Mesenteric fat pad (tissue), 1 donor: ENCODE results near the gene KAZN. TPM values are rescaled to one million over a fixed set of nuclear protein-coding genes. Genes with fewer than 3 reads are reported as not detected.

Experiments
- DNase-seq: peaks from one replicate; pipeline ENCODE4 v3.0.0-alpha.2; 2020; ENCODE audit warnings: low spot score
- total RNA-seq: library from RNA; stranded (reverse); fragmentation: NEBNext Ultra II Directional; extraction: Animal tissue kit (Norgen Biotek cat#: 25700); gene quantifications from one replicate; pipeline ENCODE4 v1.2.1, GENCODE V29; 2021
- donor health status: DM: yes; HTN: yes; CAD: no.

The KAZN gene
- total RNA-seq, 1 donor from 2014 or later = 26.9 TPM

- no peak for DNase-seq
Observed at GRCh38 chr1:14707531-14708445, 109.3 kb downstream of the KAZN start.

- no peak for DNase-seq
Observed at GRCh38 chr1:14710331-14710730, 111.8 kb downstream of the KAZN start.

- no peak for DNase-seq
Observed at GRCh38 chr1:14712136-14712535, 113.7 kb downstream of the KAZN start.

GRCh38 chr1:14713077-14713476 is 114.6 kb downstream of the KAZN start:
- no peak for DNase-seq

- no peak for DNase-seq
Observed at GRCh38 chr1:14715266-14715665, 116.8 kb downstream of the KAZN start.

- no peak for DNase-seq
Observed at GRCh38 chr1:14715802-14716201, 117.3 kb downstream of the KAZN start.

GRCh38 chr1:14716474-14716873 is 118.0 kb downstream of the KAZN start:
- DNase-seq = no peak

- no peak for DNase-seq
Observed at GRCh38 chr1:14718476-14718875, 120.0 kb downstream of the KAZN start.

- DNase-seq = no peak
Observed at GRCh38 chr1:14723401-14723800, 124.9 kb downstream of the KAZN start.

DNA sequence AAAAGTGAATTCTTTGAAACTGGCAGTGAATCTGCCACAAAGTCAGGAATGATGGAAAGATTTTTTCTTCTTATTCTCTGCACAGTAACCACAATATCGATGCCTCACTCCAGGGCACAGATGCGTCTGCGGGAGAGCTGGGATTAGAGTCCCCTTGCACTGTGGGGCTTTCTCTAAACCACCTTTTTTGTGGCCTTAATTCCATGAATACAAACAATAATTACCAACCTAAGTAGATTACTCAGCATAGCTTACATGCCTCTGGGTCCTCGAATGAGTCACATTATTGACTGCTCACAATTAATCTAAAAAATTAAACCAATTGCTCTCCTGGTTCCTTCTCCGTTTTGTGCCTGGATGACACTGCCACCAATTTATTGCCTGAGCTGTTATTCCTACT is 125.8 kb downstream of the KAZN start:
- no peak for DNase-seq

- DNase-seq = no peak
Observed at GRCh38 chr1:14724678-14725077, 126.2 kb downstream of the KAZN start.

DNA sequence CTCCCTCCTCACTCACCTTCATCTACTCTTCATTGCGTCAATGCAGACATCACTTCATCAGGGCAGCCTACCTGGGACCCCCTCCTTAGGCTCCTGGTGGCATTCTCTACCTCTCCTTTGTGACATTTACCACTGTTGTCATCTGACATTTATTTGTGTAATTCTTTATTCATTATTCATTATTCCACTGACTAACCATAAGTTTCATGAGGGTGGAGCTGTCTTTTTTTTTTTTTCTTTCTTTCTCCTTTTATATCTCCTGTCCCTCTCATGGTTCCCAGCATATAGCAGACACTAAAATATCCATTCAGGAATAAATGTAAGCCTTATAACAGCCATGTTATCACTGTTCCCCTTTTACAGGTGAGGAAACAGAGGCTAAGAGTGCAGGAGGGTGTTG is 126.8 kb downstream of the KAZN start:
- DNase-seq = no peak

DNA sequence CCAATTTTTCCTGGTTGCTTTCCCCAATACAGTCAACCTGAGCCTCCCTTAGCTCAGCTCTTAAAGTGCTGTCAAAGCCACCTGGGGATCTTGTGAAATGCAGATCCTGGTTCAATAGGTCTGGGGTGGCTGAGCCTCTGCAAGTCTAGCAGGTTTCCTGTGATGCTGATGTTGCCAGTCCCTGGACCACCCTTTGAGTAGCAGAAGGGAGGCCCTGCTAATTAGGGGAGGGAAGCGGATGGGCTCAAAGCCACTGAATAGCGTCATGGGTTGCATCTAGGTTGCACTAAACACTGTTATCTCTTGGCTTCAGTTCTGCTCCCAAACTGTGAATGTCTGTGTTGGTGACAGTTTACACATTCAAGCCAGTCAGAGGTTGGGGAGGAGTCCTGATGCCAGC is 127.2 kb downstream of the KAZN start:
- no peak for DNase-seq

DNA sequence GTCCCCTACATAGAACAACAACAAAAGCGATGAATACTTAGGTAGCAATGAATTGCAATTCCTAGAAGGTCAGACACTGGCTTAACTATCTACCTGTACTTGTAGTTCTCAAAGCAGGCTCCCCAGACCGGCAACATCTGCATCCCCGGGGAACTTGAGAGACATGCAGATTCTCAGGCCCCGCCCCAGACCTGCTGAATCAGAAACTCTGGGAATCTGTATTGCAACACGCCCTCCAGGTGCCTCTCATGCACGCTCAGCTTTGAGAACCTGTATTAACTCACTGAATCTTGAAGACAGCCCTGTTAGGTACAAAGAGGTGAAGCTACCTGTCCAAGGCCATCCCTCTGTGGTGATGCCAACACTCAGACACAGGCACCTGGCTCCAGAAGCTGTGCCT is 128.1 kb downstream of the KAZN start:
- no peak for DNase-seq

DNA sequence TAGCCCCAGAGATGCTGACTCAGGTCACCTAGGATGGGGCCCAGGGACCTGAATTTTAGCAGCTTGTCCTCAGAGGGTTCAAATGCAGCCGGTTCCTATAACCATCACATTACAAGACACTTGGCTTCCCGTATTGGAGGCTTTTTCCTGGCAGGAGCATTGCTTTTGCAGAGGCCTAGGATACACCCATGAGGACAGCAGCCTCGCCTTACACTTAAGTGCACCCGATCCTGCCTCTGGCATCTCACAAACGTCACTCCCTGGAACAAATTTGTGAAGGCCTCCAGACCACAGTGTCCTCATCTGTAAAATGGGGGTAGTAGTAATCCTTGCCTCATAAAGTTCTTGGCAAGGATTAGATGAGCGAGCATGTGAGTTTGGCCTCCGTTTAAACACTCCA is 130.0 kb downstream of the KAZN start:
- no peak for DNase-seq

- DNase-seq = no peak
Observed at GRCh38 chr1:14732728-14733047, 134.2 kb downstream of the KAZN start.

DNA sequence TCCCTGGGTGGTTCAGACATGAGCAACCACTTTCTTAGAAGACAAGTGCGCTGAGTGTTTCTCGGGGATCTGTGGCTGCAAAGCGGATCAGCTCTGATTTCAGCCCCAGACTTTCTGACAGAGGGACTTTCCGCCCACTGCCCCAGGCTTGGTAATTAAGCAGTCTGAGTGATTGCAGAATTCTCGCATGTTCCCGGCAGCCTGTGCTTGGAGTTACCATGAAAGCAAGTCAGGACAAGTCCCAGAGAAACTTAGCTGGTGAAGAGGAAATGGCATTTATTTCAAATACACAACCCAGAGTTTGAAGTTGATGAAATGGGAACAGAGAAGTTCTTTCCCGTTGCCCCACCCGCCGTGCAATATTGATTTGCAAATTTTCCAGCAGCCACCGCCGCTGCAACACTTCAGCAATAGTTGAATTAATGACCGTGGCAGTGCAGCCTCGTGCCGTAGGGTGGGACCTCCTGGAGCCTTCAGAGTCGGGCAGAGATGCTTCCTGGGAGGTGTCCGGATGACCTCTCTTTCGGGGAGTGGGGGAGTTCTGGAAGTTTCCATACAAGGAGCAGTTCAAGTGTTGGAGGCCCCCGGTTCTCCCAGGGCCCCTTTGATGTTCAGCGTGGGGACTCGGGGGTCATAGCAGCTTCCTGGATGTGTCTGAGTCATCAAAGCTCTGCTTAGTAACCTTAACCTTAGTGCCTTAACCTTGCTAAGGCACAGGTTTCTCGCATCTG is 134.7 kb downstream of the KAZN start:
- no peak for DNase-seq

DNA sequence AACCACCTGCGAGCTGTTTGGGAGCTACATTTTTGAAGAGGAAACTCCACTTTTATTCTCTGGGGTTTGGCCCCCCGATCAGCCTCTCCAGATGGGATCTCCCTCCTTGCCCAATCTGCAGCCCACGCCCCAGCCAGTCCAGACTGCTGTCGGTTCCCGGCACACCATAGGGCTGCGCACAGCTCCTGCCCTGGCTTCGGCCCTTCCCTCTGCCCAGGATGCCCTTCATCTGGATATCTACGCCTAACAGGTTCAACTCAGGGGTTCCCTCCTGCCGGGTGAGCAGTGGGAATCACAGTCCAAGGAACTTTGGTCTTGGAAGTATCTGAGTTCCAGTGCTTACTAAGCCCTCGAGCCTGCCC is 135.3 kb downstream of the KAZN start:
- DNase-seq = no peak

- DNase-seq = no peak
Observed at GRCh38 chr1:14735841-14736240, 137.4 kb downstream of the KAZN start.

DNA sequence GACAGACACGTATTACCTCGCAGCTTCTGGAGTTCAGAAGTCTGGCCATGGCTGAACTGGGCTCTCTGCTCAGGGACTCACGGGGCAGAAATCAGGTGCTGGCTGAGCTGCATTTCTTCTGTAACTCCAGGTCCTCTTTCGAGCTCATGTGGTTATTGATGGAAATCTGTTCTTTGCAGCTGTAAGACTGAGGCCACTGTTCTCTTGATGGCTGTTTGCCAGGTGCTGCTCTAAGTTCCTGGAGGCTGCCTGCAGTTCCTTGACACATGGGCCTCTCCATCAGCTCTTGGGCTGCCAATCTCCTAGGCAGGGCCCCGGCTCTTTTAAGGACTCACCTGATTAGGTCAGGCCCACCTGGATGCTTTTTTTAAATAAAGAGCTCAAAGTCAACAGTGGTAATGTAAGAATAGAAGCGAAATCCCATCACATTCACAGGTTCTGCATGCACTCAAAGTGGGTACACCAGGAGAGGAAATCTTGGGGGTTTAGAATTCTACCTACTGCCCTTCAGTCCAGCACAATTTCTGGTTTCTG is 139.1 kb downstream of the KAZN start:
- DNase-seq = no peak

- no peak for DNase-seq
Observed at GRCh38 chr1:14738235-14738634, 139.8 kb downstream of the KAZN start.

DNA sequence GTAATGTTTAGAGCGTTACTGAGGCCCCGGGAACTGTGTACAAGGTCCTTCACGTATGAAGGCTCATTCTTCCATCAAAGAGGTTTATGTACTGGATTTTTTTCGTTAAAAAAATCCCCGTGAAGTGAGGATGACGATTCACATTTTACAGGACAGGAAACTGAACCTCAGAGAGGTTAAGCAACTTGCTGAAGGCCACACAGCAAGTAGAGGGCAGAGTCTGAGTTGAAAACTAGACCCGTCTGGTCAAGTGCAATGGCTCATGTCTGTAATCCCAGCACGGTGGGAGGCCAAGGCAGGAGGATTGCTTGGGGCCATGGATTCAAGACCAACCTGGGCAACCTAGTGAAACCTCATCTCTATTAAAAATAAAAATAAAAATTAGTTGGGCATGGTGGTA is 140.2 kb downstream of the KAZN start:
- DNase-seq = no peak
